ENCODE results near the gene CYSTM1.

Gene CYSTM1

GRCh38 chr5:140174465-140175366, at the start of gene CYSTM1:
CYSTM1 (plus strand) TSS chr5:140175188; CDS start chr5:140194466, 19,278 bp downstream.
- peak; percentile 88 for DNase-seq (ENCODE audit: low read depth)

GRCh38 chr5:140125637-140126036, 49.4 kb upstream of the CYSTM1 start, which contains the start of gene IGIP:
IGIP (plus strand) TSS chr5:140125937; CDS start chr5:140128477, 2,540 bp downstream.
- DNase-seq (ENCODE audit: low read depth), result no peak

- no peak for DNase-seq (ENCODE audit: low read depth)
Observed at GRCh38 chr5:140126315-140127012, 48.5 kb upstream of the CYSTM1 start.

GRCh38 chr5:140128376-140128775, 46.6 kb upstream of the CYSTM1 start:
- DNase-seq (ENCODE audit: low read depth), result no peak

GRCh38 chr5:140130949-140131733, 43.8 kb upstream of the CYSTM1 start:
- DNase-seq (ENCODE audit: low read depth), result no peak

GRCh38 chr5:140131967-140132409, 43.0 kb upstream of the CYSTM1 start:
- DNase-seq (ENCODE audit: low read depth), result no peak

GRCh38 chr5:140133514-140134167, 41.3 kb upstream of the CYSTM1 start:
- DNase-seq (ENCODE audit: low read depth), result no peak

- DNase-seq (ENCODE audit: low read depth), result no peak
Observed at GRCh38 chr5:140134277-140134935, 40.6 kb upstream of the CYSTM1 start.

GRCh38 chr5:140135127-140135526, 39.9 kb upstream of the CYSTM1 start:
- no peak for DNase-seq (ENCODE audit: low read depth)

- no peak for DNase-seq (ENCODE audit: low read depth)
Observed at GRCh38 chr5:140136624-140137023, 38.4 kb upstream of the CYSTM1 start.

GRCh38 chr5:140140435-140140834, 34.6 kb upstream of the CYSTM1 start:
- no peak for DNase-seq (ENCODE audit: low read depth)

GRCh38 chr5:140141241-140141640, 33.7 kb upstream of the CYSTM1 start:
- DNase-seq (ENCODE audit: low read depth), result no peak

- DNase-seq (ENCODE audit: low read depth), result no peak
Observed at GRCh38 chr5:140142246-140142645, 32.7 kb upstream of the CYSTM1 start.

- DNase-seq (ENCODE audit: low read depth), result no peak
Observed at GRCh38 chr5:140142856-140143255, 32.1 kb upstream of the CYSTM1 start.

GRCh38 chr5:140143521-140144258, 31.3 kb upstream of the CYSTM1 start:
- DNase-seq (ENCODE audit: low read depth), result no peak

GRCh38 chr5:140145256-140145655, 29.7 kb upstream of the CYSTM1 start:
- no peak for DNase-seq (ENCODE audit: low read depth)

GRCh38 chr5:140145818-140146522, 29.0 kb upstream of the CYSTM1 start:
- peak; percentile 30 for DNase-seq (ENCODE audit: low read depth)

GRCh38 chr5:140146523-140146842, 28.5 kb upstream of the CYSTM1 start:
- DNase-seq (ENCODE audit: low read depth), result no peak

- no peak for DNase-seq (ENCODE audit: low read depth)
Observed at GRCh38 chr5:140147460-140147859, 27.5 kb upstream of the CYSTM1 start.

GRCh38 chr5:140148508-140148907, 26.5 kb upstream of the CYSTM1 start:
- DNase-seq (ENCODE audit: low read depth), result no peak

All from stimulated activated CD8-positive, alpha-beta memory T cell treated with anti-CD3 and anti-CD28 coated beads, Interleukin-15, amount 100 ng/mL, for 24 hours (primary cell).